ENCODE measurements around the gene HSPA14. TPM values are rescaled to one million over a fixed set of nuclear protein-coding genes. Genes with fewer than 3 reads are reported as not detected.

The HSPA14 gene
- total RNA-seq, 1 experiment from 2014 or later: 30.1 TPM

DNA sequence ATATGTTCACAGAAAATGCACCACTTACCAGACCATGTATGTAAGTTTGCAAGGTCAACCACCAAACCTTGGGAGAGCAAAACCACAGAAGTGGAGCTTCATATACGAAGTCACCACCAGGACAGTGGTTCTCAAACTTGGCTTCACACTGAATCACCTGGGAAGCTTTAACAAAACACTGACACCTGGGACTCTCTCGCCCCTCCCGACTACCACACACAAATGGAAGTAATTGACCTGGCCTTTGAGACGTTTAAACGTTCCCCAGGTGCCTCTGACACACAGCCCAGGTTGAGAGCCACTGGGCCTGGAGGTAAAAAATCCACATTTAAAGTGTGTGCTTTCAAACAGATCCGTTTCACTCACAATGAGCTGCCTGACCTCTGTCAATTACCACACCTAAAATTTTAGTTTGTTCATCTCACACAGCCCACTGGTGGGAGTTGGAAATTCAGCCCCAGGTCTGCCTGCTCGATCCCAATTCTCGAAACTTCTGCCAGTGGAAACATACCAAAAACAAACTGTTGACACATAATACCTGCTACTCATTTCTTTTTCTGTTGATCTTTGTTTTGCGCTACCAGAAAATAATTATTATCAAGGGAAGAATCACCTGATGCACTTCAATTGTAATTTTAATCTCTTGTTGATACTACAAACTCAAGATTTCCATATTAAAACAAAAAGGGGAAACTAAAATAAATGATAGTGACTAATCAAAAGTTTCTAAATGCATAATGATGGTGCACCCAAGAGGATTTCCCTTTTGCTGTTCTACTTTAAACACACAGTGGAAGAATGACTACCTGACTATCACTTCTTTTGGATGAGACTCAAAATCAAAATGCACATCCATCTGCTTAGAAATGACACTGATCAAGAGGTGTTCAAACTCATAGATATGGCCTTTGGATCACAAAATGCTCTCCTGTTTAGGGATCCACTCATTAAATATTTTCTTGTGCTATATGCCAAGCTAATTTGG lies 26.8 kb upstream of the HSPA14 start:
- Mint-ChIP-seq H3K36me3 (no peaks in the 10 kb centered on the region), H3K27ac (no peak overlapping the region), H3K27me3 (ENCODE audit: low read depth) (no peaks in the 10 kb centered on the region), H3K4me1 (peaks cover 13% of the 10 kb centered on the region), H3K4me3 (no peak overlapping the region), H3K9me3 (no peaks in the 10 kb centered on the region; the same call in 1 of the 2 replicates)
- TF ChIP-seq, protein P1, sequence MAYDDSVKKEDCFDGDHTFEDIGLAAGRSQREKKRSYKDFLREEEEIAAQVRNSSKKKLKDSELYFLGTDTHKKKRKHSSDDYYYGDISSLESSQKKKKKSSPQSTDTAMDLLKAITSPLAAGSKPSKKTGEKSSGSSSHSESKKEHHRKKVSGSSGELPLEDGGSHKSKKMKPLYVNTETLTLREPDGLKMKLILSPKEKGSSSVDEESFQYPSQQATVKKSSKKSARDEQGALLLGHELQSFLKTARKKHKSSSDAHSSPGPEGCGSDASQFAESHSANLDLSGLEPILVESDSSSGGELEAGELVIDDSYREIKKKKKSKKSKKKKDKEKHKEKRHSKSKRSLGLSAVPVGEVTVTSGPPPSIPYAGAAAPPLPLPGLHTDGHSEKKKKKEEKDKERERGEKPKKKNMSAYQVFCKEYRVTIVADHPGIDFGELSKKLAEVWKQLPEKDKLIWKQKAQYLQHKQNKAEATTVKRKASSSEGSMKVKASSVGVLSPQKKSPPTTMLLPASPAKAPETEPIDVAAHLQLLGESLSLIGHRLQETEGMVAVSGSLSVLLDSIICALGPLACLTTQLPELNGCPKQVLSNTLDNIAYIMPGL (CRISPR knock-in tag; IDR thresholded peaks at IDR 0.05): no peak
- TF ChIP-seq ELF4 (CRISPR knock-in tag; IDR thresholded peaks at IDR 0.05; ENCODE audit: low read depth): no peak
- TF ChIP-seq OVOL2 (CRISPR knock-in tag; IDR thresholded peaks at IDR 0.05; ENCODE audit: borderline replicate concordance): no peak
- TF ChIP-seq, protein P2, sequence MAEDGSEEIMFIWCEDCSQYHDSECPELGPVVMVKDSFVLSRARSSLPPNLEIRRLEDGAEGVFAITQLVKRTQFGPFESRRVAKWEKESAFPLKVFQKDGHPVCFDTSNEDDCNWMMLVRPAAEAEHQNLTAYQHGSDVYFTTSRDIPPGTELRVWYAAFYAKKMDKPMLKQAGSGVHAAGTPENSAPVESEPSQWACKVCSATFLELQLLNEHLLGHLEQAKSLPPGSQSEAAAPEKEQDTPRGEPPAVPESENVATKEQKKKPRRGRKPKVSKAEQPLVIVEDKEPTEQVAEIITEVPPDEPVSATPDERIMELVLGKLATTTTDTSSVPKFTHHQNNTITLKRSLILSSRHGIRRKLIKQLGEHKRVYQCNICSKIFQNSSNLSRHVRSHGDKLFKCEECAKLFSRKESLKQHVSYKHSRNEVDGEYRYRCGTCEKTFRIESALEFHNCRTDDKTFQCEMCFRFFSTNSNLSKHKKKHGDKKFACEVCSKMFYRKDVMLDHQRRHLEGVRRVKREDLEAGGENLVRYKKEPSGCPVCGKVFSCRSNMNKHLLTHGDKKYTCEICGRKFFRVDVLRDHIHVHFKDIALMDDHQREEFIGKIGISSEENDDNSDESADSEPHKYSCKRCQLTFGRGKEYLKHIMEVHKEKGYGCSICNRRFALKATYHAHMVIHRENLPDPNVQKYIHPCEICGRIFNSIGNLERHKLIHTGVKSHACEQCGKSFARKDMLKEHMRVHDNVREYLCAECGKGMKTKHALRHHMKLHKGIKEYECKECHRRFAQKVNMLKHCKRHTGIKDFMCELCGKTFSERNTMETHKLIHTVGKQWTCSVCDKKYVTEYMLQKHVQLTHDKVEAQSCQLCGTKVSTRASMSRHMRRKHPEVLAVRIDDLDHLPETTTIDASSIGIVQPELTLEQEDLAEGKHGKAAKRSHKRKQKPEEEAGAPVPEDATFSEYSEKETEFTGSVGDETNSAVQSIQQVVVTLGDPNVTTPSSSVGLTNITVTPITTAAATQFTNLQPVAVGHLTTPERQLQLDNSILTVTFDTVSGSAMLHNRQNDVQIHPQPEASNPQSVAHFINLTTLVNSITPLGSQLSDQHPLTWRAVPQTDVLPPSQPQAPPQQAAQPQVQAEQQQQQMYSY (CRISPR knock-in tag; IDR thresholded peaks at IDR 0.05): no peak
- no peak for TF ChIP-seq GRHL2 (CRISPR knock-in tag; IDR thresholded peaks at IDR 0.05; ENCODE audit: insufficient replicate concordance, severe bottlenecking)
- TF ChIP-seq ZBTB21 (CRISPR knock-in tag; IDR thresholded peaks at IDR 0.05; ENCODE audit: borderline replicate concordance): no peak
- no peak for TF ChIP-seq ZNF263 (CRISPR knock-in tag; IDR thresholded peaks at IDR 0.05; ENCODE audit: low read depth)
- no peak; the same call in 1 of the 2 replicates for ATAC-seq
- CTCF ChIA-PET: interaction anchor here (0.8 to 1.2 kb wide), 2 partner anchors 8 to 274 kb away, joined by 3 to 5 read pairs; no protein-coding TSS in a partner anchor
- POLR2A ChIA-PET: no interaction called here
- no peak for DNase-seq (ENCODE audit: low spot score)

DNA sequence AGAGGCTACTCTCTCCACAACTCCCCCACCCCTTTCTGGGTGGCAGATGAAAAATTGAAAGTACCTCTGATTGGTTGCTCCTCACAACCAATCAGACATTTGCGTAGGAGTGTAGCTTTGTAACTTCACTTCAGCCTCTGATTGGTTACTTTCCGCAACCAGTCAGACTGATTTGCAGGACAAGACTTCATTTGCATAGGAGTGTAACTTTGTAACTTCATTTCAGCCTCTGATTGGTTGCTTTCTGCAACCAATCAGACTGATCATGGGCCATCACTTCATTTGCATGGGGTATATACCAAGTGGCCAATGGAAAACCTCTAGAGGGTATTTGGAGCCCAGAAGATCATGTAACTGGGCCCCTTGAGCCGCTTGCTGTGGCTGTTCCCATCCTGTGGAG lies 25.8 kb upstream of the HSPA14 start:
- Mint-ChIP-seq H3K4me1 (peaks cover 13% of the 10 kb centered on the region), H3K36me3 (no peaks in the 10 kb centered on the region), H3K4me3 (no peak overlapping the region), H3K9me3 (peaks cover 3% of the 10 kb centered on the region), H3K27me3 (ENCODE audit: low read depth) (no peaks in the 10 kb centered on the region), H3K27ac (no peak overlapping the region)
- POLR2A ChIA-PET: no interaction called here
- CTCF ChIA-PET: interaction anchor here (0.6 kb wide), 1 partner anchor 589 kb away, joined by 5 read pairs; no protein-coding TSS in a partner anchor
- TF ChIP-seq, protein P3, sequence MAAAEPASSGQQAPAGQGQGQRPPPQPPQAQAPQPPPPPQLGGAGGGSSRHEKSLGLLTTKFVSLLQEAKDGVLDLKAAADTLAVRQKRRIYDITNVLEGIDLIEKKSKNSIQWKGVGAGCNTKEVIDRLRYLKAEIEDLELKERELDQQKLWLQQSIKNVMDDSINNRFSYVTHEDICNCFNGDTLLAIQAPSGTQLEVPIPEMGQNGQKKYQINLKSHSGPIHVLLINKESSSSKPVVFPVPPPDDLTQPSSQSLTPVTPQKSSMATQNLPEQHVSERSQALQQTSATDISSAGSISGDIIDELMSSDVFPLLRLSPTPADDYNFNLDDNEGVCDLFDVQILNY (CRISPR knock-in tag; IDR thresholded peaks at IDR 0.05): no peak
- TF ChIP-seq NFYB (CRISPR knock-in tag; conservative IDR thresholded peaks at IDR 0.05; ENCODE audit: low read depth): peak; percentile 58
- no peak for TF ChIP-seq FOXJ3 (CRISPR knock-in tag; IDR thresholded peaks at IDR 0.05; ENCODE audit: borderline replicate concordance)
- no peak for DNase-seq (ENCODE audit: low spot score)
- ATAC-seq: peak; percentile 43

DNA sequence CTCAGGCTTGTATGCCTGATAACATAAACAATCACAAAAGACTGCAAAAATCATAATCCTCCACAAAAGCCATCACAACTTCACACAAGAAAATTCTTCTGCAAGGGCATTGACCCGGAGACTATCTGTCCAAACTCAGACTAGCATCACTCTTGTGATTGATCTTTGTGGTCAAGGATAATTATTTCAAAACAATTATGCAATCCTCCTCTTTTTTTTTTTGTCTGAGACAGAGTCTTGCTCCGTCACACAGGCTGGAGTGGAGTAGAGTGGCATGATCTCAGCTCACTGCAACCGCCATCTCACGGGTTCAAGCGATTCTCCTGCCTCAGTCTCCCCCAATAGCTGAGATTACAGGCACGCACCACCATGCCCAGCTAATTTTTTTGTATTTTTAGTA lies 22.4 kb upstream of the HSPA14 start:
- CTCF ChIA-PET: no interaction called here
- Mint-ChIP-seq H3K36me3 (no peaks in the 10 kb centered on the region), H3K4me3 (no peak overlapping the region), H3K4me1 (peaks cover 17% of the 10 kb centered on the region), H3K27me3 (ENCODE audit: low read depth) (no peaks in the 10 kb centered on the region), H3K27ac (no peak overlapping the region), H3K9me3 (peaks cover 3% of the 10 kb centered on the region)
- DNase-seq (ENCODE audit: low spot score) (no peak), ATAC-seq (no peak)
- POLR2A ChIA-PET: no interaction called here
- TF ChIP-seq, protein P4, sequence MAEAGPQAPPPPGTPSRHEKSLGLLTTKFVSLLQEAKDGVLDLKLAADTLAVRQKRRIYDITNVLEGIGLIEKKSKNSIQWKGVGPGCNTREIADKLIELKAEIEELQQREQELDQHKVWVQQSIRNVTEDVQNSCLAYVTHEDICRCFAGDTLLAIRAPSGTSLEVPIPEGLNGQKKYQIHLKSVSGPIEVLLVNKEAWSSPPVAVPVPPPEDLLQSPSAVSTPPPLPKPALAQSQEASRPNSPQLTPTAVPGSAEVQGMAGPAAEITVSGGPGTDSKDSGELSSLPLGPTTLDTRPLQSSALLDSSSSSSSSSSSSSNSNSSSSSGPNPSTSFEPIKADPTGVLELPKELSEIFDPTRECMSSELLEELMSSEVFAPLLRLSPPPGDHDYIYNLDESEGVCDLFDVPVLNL (CRISPR knock-in tag; IDR thresholded peaks at IDR 0.05; ENCODE audit: borderline replicate concordance, low read depth): no peak
- TF ChIP-seq ZNF317 (CRISPR knock-in tag; IDR thresholded peaks at IDR 0.05; ENCODE audit: borderline replicate concordance, low read depth) (no peak), FOXK1 (CRISPR knock-in tag; IDR thresholded peaks at IDR 0.05) (no peak), NFATC4 (CRISPR knock-in tag; IDR thresholded peaks at IDR 0.05) (no peak), ETV6 (CRISPR knock-in tag; IDR thresholded peaks at IDR 0.05) (no peak), ESRRA (CRISPR knock-in tag; IDR thresholded peaks at IDR 0.05; ENCODE audit: borderline replicate concordance) (no peak)
- TF ChIP-seq, protein P2 (CRISPR knock-in tag; IDR thresholded peaks at IDR 0.05): no peak

Data from WTC11 (cell line).